GM12878 (cell line): ENCODE data around the gene IQCC. TPM values are rescaled to one million over a fixed set of nuclear protein-coding genes. Genes with fewer than 3 reads are reported as not detected.

ENCODE experiments used
- ATAC-seq: fragments of 200-7000 bp; cut with Tn5 transposase; 3 replicates; pipeline ENCODE4 v1.9.1; 2020; ENCODE audit warnings: mild to moderate bottlenecking, moderate library complexity
- BruUV-seq: library from RNA; stranded (reverse); fragments of 400-500 nt; replicated peaks from 2 replicates; lab custom pipeline; 2021; lab: Mats Ljungman, UMichigan
- CTCF ChIA-PET: fragments of 300-600 bp; sonication (Branson Sonifier 250); formaldehyde crosslinking; extraction: SDS; loops from one replicate; lab custom pipeline; 2021; ENCODE audit warnings: inconsistent platforms; lab: Yijun Ruan, JAX
- POLR2A ChIA-PET: fragments of 350-600 bp; formaldehyde crosslinking; extraction: SDS; loops from one replicate; lab custom pipeline; 2021; ENCODE audit warnings: inconsistent platforms; lab: Charles Lee
- RAD21 ChIA-PET: fragments of 300-600 bp; sonication (Branson Sonifier 250); formaldehyde crosslinking; loops from one replicate; lab custom pipeline; 2023; ENCODE audit warnings: antibody characterized with exemption; ENCODE audit not compliant: unreplicated experiment; lab: Charles Lee
- SMC1A ChIA-PET: fragments of 300-600 bp; sonication (Branson Sonifier 250); formaldehyde crosslinking; loops from one replicate; lab custom pipeline; 2023; ENCODE audit not compliant: unreplicated experiment, uncharacterized antibody; lab: Charles Lee
- DNase-seq: peaks from one replicate; pipeline ENCODE4 v3.0.0-alpha.2; 2011; ENCODE audit warnings: low read depth, low spot score
- FAIRE-seq: peaks from 3 replicates; lab custom pipeline; 2011; peaks lifted over from hg19 to GRCh38; lab: Jason Lieb, UNC
- H2AFZ ChIP-seq: 2 replicates; pipeline ENCODE4 v1.6.0; 2011; ENCODE audit warnings: low read depth, low read length, control low read depth; ENCODE audit not compliant: control insufficient read depth
- H3K27ac ChIP-seq: 2 replicates; pipeline ENCODE4 v1.5.1; 2011; ENCODE audit warnings: control low read depth; ENCODE audit not compliant: control insufficient read depth, insufficient read depth
- H3K27me3 ChIP-seq, 2 experiments: replicated peaks in 1 of 2; 2 replicates each; pipeline versions ENCODE4 v1.6.0 to v1.6.1; 2011; ENCODE audit warnings: low read length in 1 of 2; ENCODE audit not compliant: control insufficient read depth in 2 of 2, insufficient read depth in 2 of 2
- H3K36me3 ChIP-seq, 2 experiments: 2 replicates each; pipeline ENCODE4 v1.5.1; 2011; ENCODE audit warnings: low read length in 1 of 2; ENCODE audit not compliant: control insufficient read depth in 2 of 2, insufficient read depth in 2 of 2
- H3K4me1 ChIP-seq: 2 replicates; pipeline ENCODE4 v1.6.1; 2011; ENCODE audit warnings: mild to moderate bottlenecking, low read length, moderate library complexity, mixed read lengths; ENCODE audit not compliant: control insufficient read depth, insufficient read depth
- H3K4me2 ChIP-seq: 2 replicates; pipeline ENCODE4 v1.6.0; 2011; ENCODE audit warnings: control low read depth; ENCODE audit not compliant: control insufficient read depth, insufficient read depth
- H3K4me3 ChIP-seq: fragments of 200-600 bp; sonication (generic); 2 replicates; pipeline ENCODE4 v1.5.1; 2016
- H3K79me2 ChIP-seq: 2 replicates; pipeline ENCODE4 v1.6.0; 2011; ENCODE audit warnings: low read length; ENCODE audit not compliant: control insufficient read depth, insufficient read depth
- H3K9ac ChIP-seq: 2 replicates; pipeline ENCODE4 v1.8.0; 2011; ENCODE audit warnings: low read length, control low read depth, mixed read lengths; ENCODE audit not compliant: control insufficient read depth, insufficient read depth
- H3K9me3 ChIP-seq: replicated peaks from 3 replicates; pipeline ENCODE4 v1.5.1; 2011; ENCODE audit warnings: mild to moderate bottlenecking, low read length; ENCODE audit not compliant: control insufficient read depth, insufficient read depth
- H4K20me1 ChIP-seq: 2 replicates; pipeline ENCODE4 v1.6.0; 2011; ENCODE audit not compliant: control insufficient read depth, insufficient read depth
- CBX3 ChIP-seq: fragments of 200-600 bp; sonication (generic); IDR thresholded peaks from 2 replicates; pipeline ENCODE4 v1.6.1; 2016; ENCODE audit warnings: low read depth, borderline replicate concordance
- CHD1 ChIP-seq: IDR thresholded peaks from 2 replicates; pipeline ENCODE4 v1.6.1; 2012; ENCODE audit warnings: low read depth, low read length, improper control_type of control experiment
- KDM1A ChIP-seq: fragments of 200-600 bp; sonication (generic); IDR thresholded peaks from 2 replicates; pipeline ENCODE4 v1.6.1; 2016; ENCODE audit warnings: borderline replicate concordance
- LARP7 ChIP-seq: fragments of 450-650 bp; IDR thresholded peaks from 2 replicates; pipeline ENCODE4 v1.6.1; 2017; ENCODE audit warnings: mild to moderate bottlenecking
- NFYA ChIP-seq: IDR thresholded peaks from 2 replicates; pipeline ENCODE4 v1.6.1; 2011; ENCODE audit warnings: low read depth, mild to moderate bottlenecking, low read length, improper control_type of control experiment, borderline replicate concordance
- NR2F1 ChIP-seq: fragments of 450-650 bp; conservative IDR thresholded peaks from 2 replicates; pipeline ENCODE4 v1.6.1; 2017; ENCODE audit warnings: mild to moderate bottlenecking
- RBBP5 ChIP-seq: fragments of 200-600 bp; sonication (generic); conservative IDR thresholded peaks from 2 replicates; pipeline ENCODE4 v1.6.1; 2016
- SRF ChIP-seq, 2 experiments: IDR thresholded peaks; 2 replicates each; pipeline ENCODE4 v1.6.1; 2011; ENCODE audit warnings: low read depth in 2 of 2, low read length in 2 of 2, mild to moderate bottlenecking in 1 of 2, moderate library complexity in 1 of 2
- STAT1 ChIP-seq: fragments of 450-650 bp; conservative IDR thresholded peaks from 2 replicates; pipeline ENCODE4 v1.6.1; 2014; ENCODE audit warnings: antibody characterized with exemption, mild to moderate bottlenecking
- TCF12 ChIP-seq: IDR thresholded peaks from 2 replicates; pipeline ENCODE4 v1.6.1; 2011; ENCODE audit warnings: low read depth, mild to moderate bottlenecking, low read length
- YBX1 ChIP-seq: fragments of 450-650 bp; IDR thresholded peaks from 2 replicates; pipeline ENCODE4 v1.6.1; 2016; ENCODE audit warnings: antibody characterized with exemption
- WGBS: methylation state at CpG from one replicate; pipeline ENCODE4 v1.1.6; 2016; ENCODE audit warnings: low lambda C conversion rate; ENCODE audit not compliant: insufficient replicate concordance, insufficient coverage; ENCODE audit errors: missing lambda C conversion rate; 5-methylcytosine and 5-hydroxymethylcytosine counted together
- in situ Hi-C: fragments of 300-500 bp; cut with MboI; formaldehyde crosslinking; loops from 9 replicates; pipeline ENCODE4 v1.14.3; 2018; ENCODE audit warnings: mixed read lengths
- intact Hi-C: fragments of 100-400 bp; cut with micrococcal nuclease; formaldehyde crosslinking; loops from one replicate; pipeline ENCODE4 v1.14.2; 2022; ENCODE audit not compliant: unreplicated experiment
- polyA plus RNA-seq, 11 experiments: library from polyadenylated mRNA; depleted of rRNA in 4 of 11; unstranded in 6 of 11; stranded (reverse) in 5 of 11; fragments of >200 nt; fragmentation: Nextera tagmentation in 4 of 11; fragmentation: Illumina TruSeq in 1 of 11; extraction: Ambion mirVana in 4 of 11; extraction: Trizol in 1 of 11; gene quantifications; 1 replicate in 1 of 11; 2 replicates in 10 of 11; pipeline versions ENCODE4 v1.2.1 to v1.2.3, GENCODE V29; 2011 to 2016; ENCODE audit warnings: inconsistent platforms in 2 of 11, missing spikeins in 2 of 11, low read depth in 1 of 11
- total RNA-seq, 4 experiments: library from RNA; depleted of rRNA in 3 of 4; stranded (reverse); fragments of >200 nt in 3 of 4; fragmentation: Illumina TruSeq in 1 of 4; extraction: Trizol in 1 of 4; gene quantifications; 2 replicates each; pipeline versions ENCODE4 v1.2.1 to v1.2.3, GENCODE V29; 2013 to 2021
- TF ChIP-seq, protein P1 (sequence below): IDR thresholded peaks from 2 replicates; pipeline ENCODE4 v1.6.1; 2011; ENCODE audit warnings: low read depth, low read length, improper control_type of control experiment, borderline replicate concordance
- TF ChIP-seq, protein P2 (sequence below): IDR thresholded peaks from 2 replicates; pipeline ENCODE4 v1.6.1; 2012; ENCODE audit warnings: mild to moderate bottlenecking, low read depth, low read length
- TF ChIP-seq, protein P3 (sequence below): fragments of 450-650 bp; IDR thresholded peaks from 2 replicates; pipeline ENCODE4 v1.6.1; 2016; ENCODE audit warnings: mild to moderate bottlenecking
- TF ChIP-seq, protein P4 (sequence below): fragments of 450-650 bp; IDR thresholded peaks from 2 replicates; pipeline ENCODE4 v1.6.1; 2017; ENCODE audit warnings: mild to moderate bottlenecking, moderate library complexity

The IQCC gene
- total and polyA plus RNA-seq, 10 of the 15 experiments (the other 5 are each of a cell fraction or from before 2014, with no cell fraction given), result 2.1 to 6.8 (median 4.9) TPM

DNA sequence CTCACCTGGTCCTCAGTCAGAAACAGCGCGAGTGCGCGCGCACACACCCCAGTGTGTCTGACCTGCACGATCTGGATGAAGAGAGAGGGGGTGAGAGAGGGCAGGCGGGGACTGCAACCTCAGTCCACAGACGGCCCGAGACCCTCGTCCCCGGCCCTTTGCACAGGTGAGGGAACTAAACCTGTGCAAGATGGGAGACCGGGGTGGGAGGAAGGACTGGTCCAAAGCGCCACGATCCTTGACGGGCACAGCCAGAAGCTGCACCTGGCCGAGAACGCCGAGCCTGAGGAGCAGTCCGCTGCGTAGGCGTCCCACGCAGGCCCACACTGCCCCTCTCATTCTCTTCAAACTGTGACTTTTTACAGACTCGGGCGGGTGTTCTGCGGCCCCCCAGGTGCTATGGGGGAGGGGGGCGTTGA, 519 bp upstream of the IQCC start:
- ChIA-PET SMC1A (interaction anchor here (0.6 to 1.4 kb wide), 3 partner anchors 10 to 43 kb away, joined by 3 to 5 read pairs (median 3); no protein-coding TSS in a partner anchor), CTCF (interaction anchor here (1.7 to 3.0 kb wide), 2 partner anchors 11 to 43 kb away, joined by 5 to 23 read pairs; no protein-coding TSS in a partner anchor), POLR2A (no interaction called here), RAD21 (interaction anchor here (1.2 to 2.7 kb wide), 3 partner anchors 11 to 132 kb away, joined by 3 to 8 read pairs (median 4); partner anchors contain the start of gene TMEM39B)
- in situ Hi-C loops, result no loop called here
- Histone ChIP-seq H3K4me2 (peak overlapping the region; percentile 88), H3K36me3 (peaks cover 0 to 1% of the 10 kb centered on the region in 2 experiments; a peak in 1 of 4 replicates), H3K27me3 (no peaks in the 10 kb centered on the region), H2AFZ (no peak overlapping the region), H3K9me3 (no peaks in the 10 kb centered on the region), H4K20me1 (no peaks in the 10 kb centered on the region), H3K9ac (no peak overlapping the region)
- 79% methylated on average over 26 of the region's 26 CpGs for WGBS
- intact Hi-C loops, result loop anchor here (5.0 kb wide), 2 partner anchors 112 to 207 kb away; no protein-coding TSS in a partner anchor
- DNase-seq (no peak), ATAC-seq (no peak)
- BruUV-seq, result no TSS peak
- no peak for TF ChIP-seq KDM1A
- TF ChIP-seq NFYA, result no peak
- TF ChIP-seq TCF12, result no peak
- TF ChIP-seq, protein P1, sequence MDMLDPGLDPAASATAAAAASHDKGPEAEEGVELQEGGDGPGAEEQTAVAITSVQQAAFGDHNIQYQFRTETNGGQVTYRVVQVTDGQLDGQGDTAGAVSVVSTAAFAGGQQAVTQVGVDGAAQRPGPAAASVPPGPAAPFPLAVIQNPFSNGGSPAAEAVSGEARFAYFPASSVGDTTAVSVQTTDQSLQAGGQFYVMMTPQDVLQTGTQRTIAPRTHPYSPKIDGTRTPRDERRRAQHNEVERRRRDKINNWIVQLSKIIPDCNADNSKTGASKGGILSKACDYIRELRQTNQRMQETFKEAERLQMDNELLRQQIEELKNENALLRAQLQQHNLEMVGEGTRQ, result no peak
- no peak for TF ChIP-seq CHD1
- no peak for TF ChIP-seq RBBP5
- no peak for TF ChIP-seq YBX1
- TF ChIP-seq, protein P2, sequence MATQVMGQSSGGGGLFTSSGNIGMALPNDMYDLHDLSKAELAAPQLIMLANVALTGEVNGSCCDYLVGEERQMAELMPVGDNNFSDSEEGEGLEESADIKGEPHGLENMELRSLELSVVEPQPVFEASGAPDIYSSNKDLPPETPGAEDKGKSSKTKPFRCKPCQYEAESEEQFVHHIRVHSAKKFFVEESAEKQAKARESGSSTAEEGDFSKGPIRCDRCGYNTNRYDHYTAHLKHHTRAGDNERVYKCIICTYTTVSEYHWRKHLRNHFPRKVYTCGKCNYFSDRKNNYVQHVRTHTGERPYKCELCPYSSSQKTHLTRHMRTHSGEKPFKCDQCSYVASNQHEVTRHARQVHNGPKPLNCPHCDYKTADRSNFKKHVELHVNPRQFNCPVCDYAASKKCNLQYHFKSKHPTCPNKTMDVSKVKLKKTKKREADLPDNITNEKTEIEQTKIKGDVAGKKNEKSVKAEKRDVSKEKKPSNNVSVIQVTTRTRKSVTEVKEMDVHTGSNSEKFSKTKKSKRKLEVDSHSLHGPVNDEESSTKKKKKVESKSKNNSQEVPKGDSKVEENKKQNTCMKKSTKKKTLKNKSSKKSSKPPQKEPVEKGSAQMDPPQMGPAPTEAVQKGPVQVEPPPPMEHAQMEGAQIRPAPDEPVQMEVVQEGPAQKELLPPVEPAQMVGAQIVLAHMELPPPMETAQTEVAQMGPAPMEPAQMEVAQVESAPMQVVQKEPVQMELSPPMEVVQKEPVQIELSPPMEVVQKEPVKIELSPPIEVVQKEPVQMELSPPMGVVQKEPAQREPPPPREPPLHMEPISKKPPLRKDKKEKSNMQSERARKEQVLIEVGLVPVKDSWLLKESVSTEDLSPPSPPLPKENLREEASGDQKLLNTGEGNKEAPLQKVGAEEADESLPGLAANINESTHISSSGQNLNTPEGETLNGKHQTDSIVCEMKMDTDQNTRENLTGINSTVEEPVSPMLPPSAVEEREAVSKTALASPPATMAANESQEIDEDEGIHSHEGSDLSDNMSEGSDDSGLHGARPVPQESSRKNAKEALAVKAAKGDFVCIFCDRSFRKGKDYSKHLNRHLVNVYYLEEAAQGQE, result no peak
- TF ChIP-seq NR2F1, result no peak
- TF ChIP-seq STAT1, result no peak
- TF ChIP-seq, protein P3, sequence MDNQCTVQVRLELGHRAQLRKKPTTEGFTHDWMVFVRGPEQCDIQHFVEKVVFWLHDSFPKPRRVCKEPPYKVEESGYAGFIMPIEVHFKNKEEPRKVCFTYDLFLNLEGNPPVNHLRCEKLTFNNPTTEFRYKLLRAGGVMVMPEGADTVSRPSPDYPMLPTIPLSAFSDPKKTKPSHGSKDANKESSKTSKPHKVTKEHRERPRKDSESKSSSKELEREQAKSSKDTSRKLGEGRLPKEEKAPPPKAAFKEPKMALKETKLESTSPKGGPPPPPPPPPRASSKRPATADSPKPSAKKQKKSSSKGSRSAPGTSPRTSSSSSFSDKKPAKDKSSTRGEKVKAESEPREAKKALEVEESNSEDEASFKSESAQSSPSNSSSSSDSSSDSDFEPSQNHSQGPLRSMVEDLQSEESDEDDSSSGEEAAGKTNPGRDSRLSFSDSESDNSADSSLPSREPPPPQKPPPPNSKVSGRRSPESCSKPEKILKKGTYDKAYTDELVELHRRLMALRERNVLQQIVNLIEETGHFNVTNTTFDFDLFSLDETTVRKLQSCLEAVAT, result no peak
- TF ChIP-seq LARP7, result no peak
- no peak for TF ChIP-seq SRF (IDR thresholded peaks at IDR 0.05; ENCODE audit: low read depth in 2 of 2, low read length in 2 of 2)
- no peak for TF ChIP-seq CBX3
- TF ChIP-seq, protein P4, sequence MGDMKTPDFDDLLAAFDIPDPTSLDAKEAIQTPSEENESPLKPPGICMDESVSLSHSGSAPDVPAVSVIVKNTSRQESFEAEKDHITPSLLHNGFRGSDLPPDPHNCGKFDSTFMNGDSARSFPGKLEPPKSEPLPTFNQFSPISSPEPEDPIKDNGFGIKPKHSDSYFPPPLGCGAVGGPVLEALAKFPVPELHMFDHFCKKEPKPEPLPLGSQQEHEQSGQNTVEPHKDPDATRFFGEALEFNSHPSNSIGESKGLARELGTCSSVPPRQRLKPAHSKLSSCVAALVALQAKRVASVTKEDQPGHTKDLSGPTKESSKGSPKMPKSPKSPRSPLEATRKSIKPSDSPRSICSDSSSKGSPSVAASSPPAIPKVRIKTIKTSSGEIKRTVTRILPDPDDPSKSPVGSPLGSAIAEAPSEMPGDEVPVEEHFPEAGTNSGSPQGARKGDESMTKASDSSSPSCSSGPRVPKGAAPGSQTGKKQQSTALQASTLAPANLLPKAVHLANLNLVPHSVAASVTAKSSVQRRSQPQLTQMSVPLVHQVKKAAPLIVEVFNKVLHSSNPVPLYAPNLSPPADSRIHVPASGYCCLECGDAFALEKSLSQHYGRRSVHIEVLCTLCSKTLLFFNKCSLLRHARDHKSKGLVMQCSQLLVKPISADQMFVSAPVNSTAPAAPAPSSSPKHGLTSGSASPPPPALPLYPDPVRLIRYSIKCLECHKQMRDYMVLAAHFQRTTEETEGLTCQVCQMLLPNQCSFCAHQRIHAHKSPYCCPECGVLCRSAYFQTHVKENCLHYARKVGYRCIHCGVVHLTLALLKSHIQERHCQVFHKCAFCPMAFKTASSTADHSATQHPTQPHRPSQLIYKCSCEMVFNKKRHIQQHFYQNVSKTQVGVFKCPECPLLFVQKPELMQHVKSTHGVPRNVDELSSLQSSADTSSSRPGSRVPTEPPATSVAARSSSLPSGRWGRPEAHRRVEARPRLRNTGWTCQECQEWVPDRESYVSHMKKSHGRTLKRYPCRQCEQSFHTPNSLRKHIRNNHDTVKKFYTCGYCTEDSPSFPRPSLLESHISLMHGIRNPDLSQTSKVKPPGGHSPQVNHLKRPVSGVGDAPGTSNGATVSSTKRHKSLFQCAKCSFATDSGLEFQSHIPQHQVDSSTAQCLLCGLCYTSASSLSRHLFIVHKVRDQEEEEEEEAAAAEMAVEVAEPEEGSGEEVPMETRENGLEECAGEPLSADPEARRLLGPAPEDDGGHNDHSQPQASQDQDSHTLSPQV, result no peak
- TF ChIP-seq, all 136 proteins: peak for 0
- peak overlapping the region; percentile 80; the same call in 1 of the 2 replicates for H3K4me3 ChIP-seq
- peaks cover 28% of the 10 kb centered on the region for H3K4me1 ChIP-seq
- no peak for FAIRE-seq
- H3K27ac ChIP-seq, result no peak overlapping the region
- peaks cover 23% of the 10 kb centered on the region for H3K79me2 ChIP-seq
